ENCODE measurements around the gene VWCE. TPM values are rescaled to one million over a fixed set of nuclear protein-coding genes. Genes with fewer than 3 reads are reported as not detected.
"Not testable (repeated sequence)": the region's sequence is repeated elsewhere in the genome, so short reads cannot be mapped to it uniquely, and the experiment has no call there.

The VWCE gene
- total RNA-seq, 1 donor from 2014 or later: 0.26 TPM

DNA sequence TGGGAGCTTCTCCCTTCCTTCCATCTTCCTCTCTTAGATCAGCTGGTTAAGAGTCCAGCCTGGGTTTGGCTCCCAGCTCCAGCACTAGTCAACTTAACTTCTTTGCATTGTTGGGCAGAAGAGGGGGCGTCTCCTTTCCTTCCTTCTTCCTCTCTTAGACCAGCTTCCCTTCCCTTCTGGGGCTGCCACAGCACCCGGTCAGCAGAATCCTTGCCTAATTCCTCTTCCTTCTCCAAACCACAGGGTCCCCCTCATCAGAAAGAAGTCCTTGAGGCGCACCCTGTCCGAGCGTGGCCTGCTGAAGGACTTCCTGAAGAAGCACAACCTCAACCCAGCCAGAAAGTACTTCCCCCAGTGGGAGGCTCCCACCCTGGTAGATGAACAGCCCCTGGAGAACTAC lies 53.6 kb downstream of the VWCE start:
- not testable (repeated sequence) for DNase-seq (ENCODE audit: low read depth); FAIRE-seq; H3K4me3 ChIP-seq (ENCODE audit: low read depth, low read length); H3K36me3 ChIP-seq (ENCODE audit: control insufficient read depth, insufficient read depth, low read length); H3K27me3 ChIP-seq (ENCODE audit: control insufficient read depth, insufficient read depth, low read length)

DNA sequence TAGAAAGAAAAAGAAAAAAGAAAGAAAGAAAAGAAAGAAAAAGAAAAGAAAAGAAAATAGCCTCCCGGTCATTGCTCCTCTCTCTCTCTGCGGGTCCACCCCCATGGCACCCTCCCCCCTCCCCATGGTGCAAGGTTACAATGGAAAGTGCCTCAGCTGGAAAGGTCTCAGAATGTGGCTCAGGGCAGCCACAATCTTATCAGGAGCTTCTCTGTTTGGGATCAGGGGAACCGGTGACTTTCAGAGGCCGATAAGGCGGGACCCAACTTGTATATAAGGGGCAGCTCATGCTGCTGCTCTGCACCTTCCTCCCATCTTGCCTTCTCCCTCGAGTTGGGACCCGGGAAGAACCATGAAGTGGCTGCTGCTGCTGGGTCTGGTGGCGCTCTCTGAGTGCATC lies 54.2 kb downstream of the VWCE start, which contains the start of gene PGA5:
Gene PGA5 (plus strand): TSS at position 301 of the 400 bp plus-strand sequence. CDS start 52 bp downstream, at position 353.
- FAIRE-seq; H3K27me3 ChIP-seq (ENCODE audit: control insufficient read depth, insufficient read depth, low read length); H3K4me3 ChIP-seq (ENCODE audit: low read depth, low read length); DNase-seq (ENCODE audit: low read depth); H3K36me3 ChIP-seq (ENCODE audit: control insufficient read depth, insufficient read depth, low read length): not testable (repeated sequence)

DNA sequence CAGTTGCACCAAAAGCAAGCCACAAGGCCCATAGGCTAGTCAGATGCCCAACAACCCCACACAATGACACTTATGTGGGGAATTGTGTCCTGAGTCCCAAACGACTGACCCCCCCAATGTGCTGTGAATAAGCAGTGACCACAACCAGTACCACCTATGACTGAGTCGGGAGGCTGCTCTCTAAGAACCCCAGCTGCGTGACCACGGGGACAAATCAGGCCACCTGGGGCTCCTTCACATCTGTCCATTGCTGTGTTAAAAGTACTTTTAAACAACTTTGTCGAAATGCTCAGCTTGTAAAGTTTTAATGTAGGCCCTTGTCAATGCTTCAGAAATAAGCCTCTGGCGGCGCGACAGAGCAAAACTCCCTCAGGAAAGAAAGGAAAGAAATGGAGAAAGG lies 54.8 kb downstream of the VWCE start:
- H3K4me3 ChIP-seq (ENCODE audit: low read depth, low read length); FAIRE-seq; DNase-seq (ENCODE audit: low read depth); H3K27me3 ChIP-seq (ENCODE audit: control insufficient read depth, insufficient read depth, low read length); H3K36me3 ChIP-seq (ENCODE audit: control insufficient read depth, insufficient read depth, low read length): not testable (repeated sequence)

DNA sequence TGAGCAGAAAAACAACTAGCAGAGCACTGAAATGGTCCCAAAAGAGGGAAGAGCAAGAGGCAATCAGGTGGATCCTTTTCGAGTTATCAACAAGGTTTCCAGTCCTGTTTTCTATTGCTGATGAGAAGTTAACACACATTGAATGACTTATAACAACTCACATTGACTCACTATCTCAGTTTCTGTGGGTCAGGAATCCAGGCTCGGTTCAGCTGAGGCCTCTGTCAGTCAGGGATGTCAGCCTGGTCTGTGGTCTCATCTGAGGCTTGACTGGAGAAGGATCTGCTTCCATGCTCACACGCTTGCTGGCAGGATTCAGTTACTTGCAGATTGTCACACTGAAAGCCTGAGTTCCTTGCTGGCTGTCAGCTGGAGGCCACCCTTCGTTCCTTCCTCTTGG lies 58.0 kb downstream of the VWCE start:
- not testable (repeated sequence) for H3K27me3 ChIP-seq (ENCODE audit: control insufficient read depth, insufficient read depth, low read length); H3K4me3 ChIP-seq (ENCODE audit: low read depth, low read length); H3K36me3 ChIP-seq (ENCODE audit: control insufficient read depth, insufficient read depth, low read length); DNase-seq (ENCODE audit: low read depth)
- FAIRE-seq: peak; percentile 23

DNA sequence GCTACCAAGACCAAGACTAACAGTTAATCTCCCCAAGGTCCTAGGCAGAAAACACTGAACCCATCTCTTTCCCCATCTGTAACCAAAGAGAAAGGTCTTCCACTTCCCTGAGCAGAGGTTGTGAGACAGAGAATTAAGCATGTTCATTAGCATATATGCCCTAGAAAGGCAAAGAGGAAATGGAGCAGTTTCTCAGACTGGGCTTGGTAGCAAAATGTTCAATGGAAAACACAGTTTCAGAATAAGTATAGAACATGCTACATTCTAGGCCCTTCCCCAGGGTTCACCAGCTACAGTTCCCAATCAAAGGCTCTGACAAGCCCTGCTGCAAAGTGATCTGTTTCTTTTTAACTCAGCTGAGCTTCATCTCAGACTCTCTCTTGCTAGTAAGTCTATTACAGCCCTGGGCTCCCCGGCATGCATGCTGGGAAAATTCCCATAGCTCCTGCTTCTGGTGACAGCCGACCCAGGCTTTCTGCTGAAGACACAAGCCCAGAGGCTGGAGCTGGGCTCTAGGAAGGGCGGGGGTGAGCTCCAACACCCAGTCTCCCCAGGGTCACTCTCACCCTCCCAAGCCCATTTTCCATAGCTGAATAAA lies 62.5 kb downstream of the VWCE start:
- FAIRE-seq; DNase-seq (ENCODE audit: low read depth); H3K4me3 ChIP-seq (ENCODE audit: low read depth, low read length); H3K27me3 ChIP-seq (ENCODE audit: control insufficient read depth, insufficient read depth, low read length); H3K36me3 ChIP-seq (ENCODE audit: control insufficient read depth, insufficient read depth, low read length): not testable (repeated sequence)

DNA sequence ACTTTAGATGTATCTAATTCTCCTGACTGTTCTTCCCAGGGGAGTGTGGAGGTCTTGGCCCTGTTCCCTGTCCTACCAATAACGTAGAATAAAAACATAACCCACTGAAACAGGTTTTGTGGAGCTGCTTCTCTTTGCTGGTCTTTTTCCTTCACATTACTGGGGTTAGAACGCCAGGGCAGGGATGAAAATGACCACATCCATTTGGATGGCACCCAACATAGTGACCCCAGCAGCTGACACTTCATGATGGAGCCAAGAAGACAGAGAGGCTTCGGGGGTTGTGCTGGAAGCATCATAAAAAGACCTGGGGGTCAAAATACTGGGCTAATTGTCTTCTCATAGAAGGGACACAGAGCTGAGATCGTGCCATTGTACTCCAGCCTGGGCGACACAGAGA lies 63.5 kb downstream of the VWCE start:
- DNase-seq (ENCODE audit: low read depth); H3K27me3 ChIP-seq (ENCODE audit: control insufficient read depth, insufficient read depth, low read length); FAIRE-seq; H3K4me3 ChIP-seq (ENCODE audit: low read depth, low read length); H3K36me3 ChIP-seq (ENCODE audit: control insufficient read depth, insufficient read depth, low read length): not testable (repeated sequence)

DNA sequence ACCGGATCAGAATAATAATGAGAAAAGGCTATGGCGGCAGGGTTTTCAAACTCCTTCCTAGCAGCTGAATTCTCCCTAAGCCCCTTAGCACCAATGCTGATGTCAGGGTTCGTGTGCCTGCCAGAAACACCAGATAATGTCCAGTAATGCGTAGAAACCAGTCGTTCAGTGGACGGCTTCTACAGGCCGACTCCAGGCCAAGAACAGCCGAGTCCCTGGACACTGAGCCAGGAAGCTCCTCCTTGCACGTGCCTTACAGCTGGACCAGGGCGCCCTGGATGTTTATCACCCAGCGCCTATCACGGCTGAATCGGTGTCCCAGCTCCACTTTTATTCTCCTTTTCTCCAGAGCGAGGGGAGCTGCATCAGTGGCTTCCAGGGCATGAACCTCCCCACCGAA lies 64.1 kb downstream of the VWCE start:
- H3K4me3 ChIP-seq (ENCODE audit: low read depth, low read length); H3K27me3 ChIP-seq (ENCODE audit: control insufficient read depth, insufficient read depth, low read length); FAIRE-seq; H3K36me3 ChIP-seq (ENCODE audit: control insufficient read depth, insufficient read depth, low read length); DNase-seq (ENCODE audit: low read depth): not testable (repeated sequence)

DNA sequence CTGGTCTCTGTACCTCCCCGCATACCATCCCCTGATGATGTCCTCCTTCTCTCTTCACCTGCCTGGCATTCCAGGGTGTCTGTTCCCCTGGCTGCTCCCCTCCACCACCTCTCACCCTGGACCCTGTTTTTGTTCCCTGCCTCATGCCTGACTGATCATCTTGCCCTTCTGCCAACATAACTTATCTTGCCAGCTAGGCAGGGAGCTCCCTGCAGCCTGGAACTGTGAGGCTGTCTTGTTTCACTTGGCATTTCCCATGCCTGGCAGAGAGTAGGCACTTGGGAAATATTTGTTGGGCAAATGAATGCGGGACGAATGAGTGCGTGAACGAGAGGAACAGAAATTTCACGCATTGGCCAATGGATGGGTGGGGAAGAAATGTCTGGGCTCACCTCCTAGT lies 65.7 kb downstream of the VWCE start:
- not testable (repeated sequence) for H3K36me3 ChIP-seq (ENCODE audit: control insufficient read depth, insufficient read depth, low read length); DNase-seq (ENCODE audit: low read depth); H3K27me3 ChIP-seq (ENCODE audit: control insufficient read depth, insufficient read depth, low read length); H3K4me3 ChIP-seq (ENCODE audit: low read depth, low read length); FAIRE-seq

DNA sequence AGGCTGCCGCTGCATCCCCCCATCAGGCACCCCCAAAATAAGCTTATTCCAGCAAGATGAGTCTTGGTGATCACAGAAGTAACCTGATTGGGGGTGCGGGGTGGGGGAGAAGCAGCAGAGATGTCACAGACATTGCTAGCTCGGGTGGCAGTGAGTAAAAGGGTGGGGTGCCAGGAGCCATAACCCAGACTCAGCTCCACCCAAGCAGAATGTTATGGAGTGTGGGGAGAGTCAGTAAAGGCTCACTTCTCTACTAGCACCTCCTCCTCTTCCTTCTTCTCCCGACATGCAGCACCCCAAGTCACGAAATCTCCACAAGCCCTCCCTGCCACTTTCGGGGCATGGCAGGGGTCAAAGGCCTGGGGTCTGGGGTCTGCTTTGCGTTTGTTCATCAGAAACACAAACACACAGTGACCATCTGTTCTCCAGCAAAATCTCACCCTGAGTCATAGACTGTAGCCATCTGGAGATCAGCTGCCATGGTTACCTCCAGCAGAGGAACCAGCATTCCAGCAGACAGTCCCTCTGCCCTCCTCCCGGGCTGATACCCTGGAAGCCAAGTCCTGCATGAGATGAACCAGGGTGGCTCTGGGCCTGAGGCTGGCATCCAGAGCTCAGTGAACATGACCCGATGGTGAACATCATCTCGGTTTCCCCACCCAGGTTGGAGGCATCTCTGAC lies 68.5 kb downstream of the VWCE start:
- not testable (repeated sequence) for DNase-seq (ENCODE audit: low read depth); FAIRE-seq; H3K27me3 ChIP-seq (ENCODE audit: control insufficient read depth, insufficient read depth, low read length); H3K4me3 ChIP-seq (ENCODE audit: low read depth, low read length); H3K36me3 ChIP-seq (ENCODE audit: control insufficient read depth, insufficient read depth, low read length)

DNA sequence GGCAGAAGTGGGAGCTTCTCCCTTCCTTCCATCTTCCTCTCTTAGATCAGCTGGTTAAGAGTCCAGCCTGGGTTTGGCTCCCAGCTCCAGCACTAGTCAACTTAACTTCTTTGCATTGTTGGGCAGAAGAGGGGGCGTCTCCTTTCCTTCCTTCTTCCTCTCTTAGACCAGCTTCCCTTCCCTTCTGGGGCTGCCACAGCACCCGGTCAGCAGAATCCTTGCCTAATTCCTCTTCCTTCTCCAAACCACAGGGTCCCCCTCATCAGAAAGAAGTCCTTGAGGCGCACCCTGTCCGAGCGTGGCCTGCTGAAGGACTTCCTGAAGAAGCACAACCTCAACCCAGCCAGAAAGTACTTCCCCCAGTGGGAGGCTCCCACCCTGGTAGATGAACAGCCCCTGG lies 72.4 kb downstream of the VWCE start:
- H3K36me3 ChIP-seq (ENCODE audit: control insufficient read depth, insufficient read depth, low read length); H3K4me3 ChIP-seq (ENCODE audit: low read depth, low read length); FAIRE-seq; H3K27me3 ChIP-seq (ENCODE audit: control insufficient read depth, insufficient read depth, low read length); DNase-seq (ENCODE audit: low read depth): not testable (repeated sequence)

DNA sequence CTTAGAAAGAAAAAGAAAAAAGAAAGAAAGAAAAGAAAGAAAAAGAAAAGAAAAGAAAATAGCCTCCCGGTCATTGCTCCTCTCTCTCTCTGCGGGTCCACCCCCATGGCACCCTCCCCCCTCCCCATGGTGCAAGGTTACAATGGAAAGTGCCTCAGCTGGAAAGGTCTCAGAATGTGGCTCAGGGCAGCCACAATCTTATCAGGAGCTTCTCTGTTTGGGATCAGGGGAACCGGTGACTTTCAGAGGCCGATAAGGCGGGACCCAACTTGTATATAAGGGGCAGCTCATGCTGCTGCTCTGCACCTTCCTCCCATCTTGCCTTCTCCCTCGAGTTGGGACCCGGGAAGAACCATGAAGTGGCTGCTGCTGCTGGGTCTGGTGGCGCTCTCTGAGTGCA lies 73.1 kb downstream of the VWCE start, which contains the start of gene PGA4:
Gene PGA4 (plus strand): TSS at position 301 of the 400 bp plus-strand sequence. CDS start 54 bp downstream, at position 355.
- H3K36me3 ChIP-seq (ENCODE audit: control insufficient read depth, insufficient read depth, low read length); FAIRE-seq; H3K27me3 ChIP-seq (ENCODE audit: control insufficient read depth, insufficient read depth, low read length); H3K4me3 ChIP-seq (ENCODE audit: low read depth, low read length); DNase-seq (ENCODE audit: low read depth): not testable (repeated sequence)

DNA sequence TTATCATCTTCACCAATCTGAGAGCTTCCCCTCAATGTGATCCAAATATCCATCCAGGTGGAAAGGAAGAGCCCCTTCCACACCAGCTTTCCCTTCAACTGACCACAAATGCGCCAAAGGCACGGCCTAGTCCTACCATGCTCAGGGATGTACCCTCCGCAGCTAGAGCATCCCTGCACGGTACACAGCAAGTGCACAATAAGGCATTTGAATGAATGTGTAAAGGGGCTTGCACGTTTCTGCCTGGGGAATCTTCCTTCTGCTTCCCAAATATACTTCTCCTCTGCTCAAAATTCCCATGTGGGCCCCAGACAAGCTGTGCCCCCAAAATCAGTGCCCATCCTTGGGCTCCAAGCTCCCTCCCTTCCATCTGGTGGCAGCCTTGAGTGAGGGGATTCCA lies 76.1 kb downstream of the VWCE start:
- H3K36me3 ChIP-seq (ENCODE audit: control insufficient read depth, insufficient read depth, low read length); DNase-seq (ENCODE audit: low read depth); H3K27me3 ChIP-seq (ENCODE audit: control insufficient read depth, insufficient read depth, low read length); H3K4me3 ChIP-seq (ENCODE audit: low read depth, low read length); FAIRE-seq: not testable (repeated sequence)

DNA sequence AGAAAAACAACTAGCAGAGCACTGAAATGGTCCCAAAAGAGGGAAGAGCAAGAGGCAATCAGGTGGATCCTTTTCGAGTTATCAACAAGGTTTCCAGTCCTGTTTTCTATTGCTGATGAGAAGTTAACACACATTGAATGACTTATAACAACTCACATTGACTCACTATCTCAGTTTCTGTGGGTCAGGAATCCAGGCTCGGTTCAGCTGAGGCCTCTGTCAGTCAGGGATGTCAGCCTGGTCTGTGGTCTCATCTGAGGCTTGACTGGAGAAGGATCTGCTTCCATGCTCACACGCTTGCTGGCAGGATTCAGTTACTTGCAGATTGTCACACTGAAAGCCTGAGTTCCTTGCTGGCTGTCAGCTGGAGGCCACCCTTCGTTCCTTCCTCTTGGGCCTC lies 76.8 kb downstream of the VWCE start:
- DNase-seq (ENCODE audit: low read depth); H3K27me3 ChIP-seq (ENCODE audit: control insufficient read depth, insufficient read depth, low read length): not testable (repeated sequence)
- FAIRE-seq: peak; percentile 83

DNA sequence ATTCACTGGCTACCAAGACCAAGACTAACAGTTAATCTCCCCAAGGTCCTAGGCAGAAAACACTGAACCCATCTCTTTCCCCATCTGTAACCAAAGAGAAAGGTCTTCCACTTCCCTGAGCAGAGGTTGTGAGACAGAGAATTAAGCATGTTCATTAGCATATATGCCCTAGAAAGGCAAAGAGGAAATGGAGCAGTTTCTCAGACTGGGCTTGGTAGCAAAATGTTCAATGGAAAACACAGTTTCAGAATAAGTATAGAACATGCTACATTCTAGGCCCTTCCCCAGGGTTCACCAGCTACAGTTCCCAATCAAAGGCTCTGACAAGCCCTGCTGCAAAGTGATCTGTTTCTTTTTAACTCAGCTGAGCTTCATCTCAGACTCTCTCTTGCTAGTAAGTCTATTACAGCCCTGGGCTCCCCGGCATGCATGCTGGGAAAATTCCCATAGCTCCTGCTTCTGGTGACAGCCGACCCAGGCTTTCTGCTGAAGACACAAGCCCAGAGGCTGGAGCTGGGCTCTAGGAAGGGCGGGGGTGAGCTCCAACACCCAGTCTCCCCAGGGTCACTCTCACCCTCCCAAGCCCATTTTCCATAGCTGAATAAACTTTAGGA lies 81.3 kb downstream of the VWCE start:
- FAIRE-seq; H3K36me3 ChIP-seq (ENCODE audit: control insufficient read depth, insufficient read depth, low read length); H3K27me3 ChIP-seq (ENCODE audit: control insufficient read depth, insufficient read depth, low read length); DNase-seq (ENCODE audit: low read depth); H3K4me3 ChIP-seq (ENCODE audit: low read depth, low read length): not testable (repeated sequence)

More for the DNA sequence above, 76.8 kb downstream of the VWCE start:
- H3K4me3 ChIP-seq (ENCODE audit: low read depth, low read length); H3K36me3 ChIP-seq (ENCODE audit: control insufficient read depth, insufficient read depth, low read length): not testable (repeated sequence)

All from bronchial epithelial cell (primary cell).